Astrocyte (in vitro differentiated cells and primary cell): ENCODE results near the gene C15orf40. TPM values are rescaled to one million over a fixed set of nuclear protein-coding genes. Genes with fewer than 3 reads are reported as not detected.

Experiments
- DNase-seq: peaks from one replicate; pipeline ENCODE4 v3.0.0-alpha.2; 2010; ENCODE audit warnings: low read depth
- FAIRE-seq: peaks from 2 replicates; lab custom pipeline; 2011; peaks lifted over from hg19 to GRCh38; lab: Jason Lieb, UNC
- H2AFZ ChIP-seq: 2 replicates; pipeline ENCODE4 v1.6.0; 2012; ENCODE audit warnings: low read depth, low read length, inconsistent platforms
- H3K27ac ChIP-seq: 2 replicates; pipeline ENCODE4 v1.5.1; 2011; ENCODE audit warnings: low read depth, low read length, inconsistent platforms
- H3K27me3 ChIP-seq: 2 replicates; pipeline ENCODE4 v1.6.0; 2011; ENCODE audit warnings: low read length, inconsistent platforms; ENCODE audit not compliant: insufficient read depth
- H3K36me3 ChIP-seq: 2 replicates; pipeline ENCODE4 v1.5.1; 2011; ENCODE audit warnings: low read length, inconsistent platforms; ENCODE audit not compliant: insufficient read depth
- H3K4me1 ChIP-seq: 2 replicates; pipeline ENCODE4 v1.5.1; 2011; ENCODE audit warnings: low read length, inconsistent platforms; ENCODE audit not compliant: insufficient read depth
- H3K4me2 ChIP-seq: 2 replicates; pipeline ENCODE4 v1.6.0; 2012; ENCODE audit warnings: low read length, inconsistent platforms
- H3K4me3 ChIP-seq: 2 replicates; pipeline ENCODE4 v1.5.1; 2011; ENCODE audit warnings: low read depth, mild to moderate bottlenecking, low read length, inconsistent platforms; ENCODE audit not compliant: insufficient read depth
- H3K79me2 ChIP-seq: 2 replicates; pipeline ENCODE4 v1.6.0; 2012; ENCODE audit warnings: mild to moderate bottlenecking, low read length, inconsistent platforms; ENCODE audit not compliant: insufficient read depth
- H3K9ac ChIP-seq: 2 replicates; pipeline ENCODE4 v1.6.0; 2012; ENCODE audit warnings: mild to moderate bottlenecking, low read length, inconsistent platforms
- H3K9me3 ChIP-seq: 2 replicates; pipeline ENCODE4 v1.5.1; 2012; ENCODE audit warnings: low read depth, mild to moderate bottlenecking, low read length, inconsistent platforms; ENCODE audit not compliant: insufficient read depth
- H4K20me1 ChIP-seq: 2 replicates; pipeline ENCODE4 v1.6.0; 2012; ENCODE audit warnings: low read length, inconsistent platforms; ENCODE audit not compliant: insufficient read depth
- H3K27ac Mint-ChIP-seq: one replicate; pipeline ENCODE4 v1.8.0; 2021; ENCODE audit warnings: mild to moderate bottlenecking, mixed read lengths; ENCODE audit not compliant: unreplicated experiment
- H3K27me3 Mint-ChIP-seq: one replicate; pipeline ENCODE4 v1.8.0; 2021; ENCODE audit warnings: low read depth, mixed read lengths; ENCODE audit not compliant: unreplicated experiment
- H3K36me3 Mint-ChIP-seq: one replicate; pipeline ENCODE4 v1.8.0; 2021; ENCODE audit warnings: low read depth, mixed read lengths; ENCODE audit not compliant: unreplicated experiment
- H3K4me1 Mint-ChIP-seq: one replicate; pipeline ENCODE4 v1.8.0; 2021; ENCODE audit warnings: low read depth, mixed read lengths; ENCODE audit not compliant: unreplicated experiment
- H3K4me3 Mint-ChIP-seq: one replicate; pipeline ENCODE4 v1.8.0; 2021; ENCODE audit warnings: mild to moderate bottlenecking, moderate library complexity, mixed read lengths; ENCODE audit not compliant: unreplicated experiment
- H3K9me3 Mint-ChIP-seq: one replicate; pipeline ENCODE4 v1.8.0; 2021; ENCODE audit warnings: mild to moderate bottlenecking, mixed read lengths; ENCODE audit not compliant: unreplicated experiment
- EZH2 ChIP-seq: IDR thresholded peaks from 2 replicates; pipeline ENCODE4 v1.6.1; 2012; ENCODE audit warnings: mild to moderate bottlenecking, low read length, inconsistent platforms; ENCODE audit not compliant: insufficient read depth
- total RNA-seq: library from RNA; stranded (reverse); gene quantifications from 2 replicates; pipeline ENCODE4 v1.2.1, GENCODE V29; 2021
- TF ChIP-seq, protein P1 (sequence below): IDR thresholded peaks from 2 replicates; pipeline ENCODE4 v1.5.1; 2011; ENCODE audit warnings: low read depth, mild to moderate bottlenecking, inconsistent platforms, low read length, moderate library complexity; ENCODE audit not compliant: insufficient read depth

C15orf40 gene
- total RNA-seq, 1 donor from 2014 or later, result 18.1 TPM

DNA sequence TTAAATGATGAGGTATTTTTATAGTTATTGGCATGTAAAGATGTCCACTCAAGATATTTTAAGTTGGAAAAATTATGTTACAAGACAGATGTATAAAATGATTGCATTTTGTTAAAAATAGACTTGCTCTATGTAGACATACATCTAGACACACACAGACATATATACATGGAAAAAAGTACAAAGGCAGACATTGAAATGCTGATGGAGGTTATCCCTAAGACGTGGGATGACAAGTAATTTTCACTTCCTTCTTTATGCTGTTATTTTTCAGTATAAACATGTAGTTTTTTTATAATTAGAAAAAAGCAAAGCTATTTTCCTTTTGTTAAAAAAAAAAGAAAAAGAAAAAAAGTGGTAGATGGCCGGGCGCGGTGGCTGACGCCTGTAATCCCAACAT lies 66.1 kb downstream of the C15orf40 start:
- H3K27ac ChIP-seq, result no peak overlapping the region
- no peak overlapping the region for H3K4me3 Mint-ChIP-seq
- no peak overlapping the region for H3K4me3 ChIP-seq
- no peaks in the 10 kb centered on the region for H4K20me1 ChIP-seq
- peaks cover 4% of the 10 kb centered on the region for H3K4me1 ChIP-seq
- H3K27me3 ChIP-seq, result no peaks in the 10 kb centered on the region
- no peaks in the 10 kb centered on the region for H3K9me3 ChIP-seq
- peaks cover 2% of the 10 kb centered on the region for H3K4me1 Mint-ChIP-seq
- DNase-seq, result no peak
- H3K27ac Mint-ChIP-seq, result no peak overlapping the region
- H3K9me3 Mint-ChIP-seq, result peaks cover 2% of the 10 kb centered on the region
- TF ChIP-seq EZH2, result no peak
- TF ChIP-seq, protein P1, sequence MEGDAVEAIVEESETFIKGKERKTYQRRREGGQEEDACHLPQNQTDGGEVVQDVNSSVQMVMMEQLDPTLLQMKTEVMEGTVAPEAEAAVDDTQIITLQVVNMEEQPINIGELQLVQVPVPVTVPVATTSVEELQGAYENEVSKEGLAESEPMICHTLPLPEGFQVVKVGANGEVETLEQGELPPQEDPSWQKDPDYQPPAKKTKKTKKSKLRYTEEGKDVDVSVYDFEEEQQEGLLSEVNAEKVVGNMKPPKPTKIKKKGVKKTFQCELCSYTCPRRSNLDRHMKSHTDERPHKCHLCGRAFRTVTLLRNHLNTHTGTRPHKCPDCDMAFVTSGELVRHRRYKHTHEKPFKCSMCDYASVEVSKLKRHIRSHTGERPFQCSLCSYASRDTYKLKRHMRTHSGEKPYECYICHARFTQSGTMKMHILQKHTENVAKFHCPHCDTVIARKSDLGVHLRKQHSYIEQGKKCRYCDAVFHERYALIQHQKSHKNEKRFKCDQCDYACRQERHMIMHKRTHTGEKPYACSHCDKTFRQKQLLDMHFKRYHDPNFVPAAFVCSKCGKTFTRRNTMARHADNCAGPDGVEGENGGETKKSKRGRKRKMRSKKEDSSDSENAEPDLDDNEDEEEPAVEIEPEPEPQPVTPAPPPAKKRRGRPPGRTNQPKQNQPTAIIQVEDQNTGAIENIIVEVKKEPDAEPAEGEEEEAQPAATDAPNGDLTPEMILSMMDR, result no peak
- H3K79me2 ChIP-seq, result peaks cover 24% of the 10 kb centered on the region
- H3K9ac ChIP-seq, result no peak overlapping the region
- H3K36me3 Mint-ChIP-seq, result no peaks in the 10 kb centered on the region
- peaks cover 5% of the 10 kb centered on the region for H3K27me3 Mint-ChIP-seq
- no peak for FAIRE-seq
- H3K4me2 ChIP-seq, result no peak overlapping the region
- no peak overlapping the region for H2AFZ ChIP-seq
- no peaks in the 10 kb centered on the region for H3K36me3 ChIP-seq

DNA sequence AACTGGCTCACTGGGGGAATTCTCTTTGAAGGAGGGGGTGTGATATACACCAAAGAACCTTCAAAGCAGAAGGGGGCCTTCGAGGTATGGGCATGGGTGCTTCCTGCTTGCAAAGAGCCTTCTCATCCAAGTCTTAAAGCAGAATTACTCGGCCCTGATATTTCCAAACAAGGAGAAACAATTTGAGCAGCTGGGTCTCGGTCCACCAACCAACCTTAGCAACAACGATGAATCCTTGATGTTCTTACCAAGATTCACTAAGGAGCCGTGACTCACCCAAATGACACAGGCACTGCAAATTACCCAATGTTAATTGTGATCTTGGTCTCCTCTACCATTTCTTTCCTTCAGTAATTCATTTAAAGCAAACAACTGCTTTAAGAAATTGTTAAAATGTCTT lies 66.6 kb downstream of the C15orf40 start:
- H3K27ac ChIP-seq, result no peak overlapping the region
- peaks cover 4% of the 10 kb centered on the region for H3K4me1 ChIP-seq
- no peaks in the 10 kb centered on the region for H4K20me1 ChIP-seq
- H3K36me3 ChIP-seq, result no peaks in the 10 kb centered on the region
- DNase-seq, result peak; percentile 58
- H3K9me3 ChIP-seq, result no peaks in the 10 kb centered on the region
- H3K27me3 Mint-ChIP-seq, result peaks cover 5% of the 10 kb centered on the region
- no peak for TF ChIP-seq EZH2
- TF ChIP-seq, protein P1, result no peak
- no peak overlapping the region for H2AFZ ChIP-seq
- H3K4me2 ChIP-seq, result no peak overlapping the region
- H3K27me3 ChIP-seq, result no peaks in the 10 kb centered on the region
- no peak overlapping the region for H3K27ac Mint-ChIP-seq
- H3K4me3 Mint-ChIP-seq, result no peak overlapping the region
- no peak for FAIRE-seq
- H3K9ac ChIP-seq, result no peak overlapping the region
- peaks cover 2% of the 10 kb centered on the region for H3K4me1 Mint-ChIP-seq
- peaks cover 2% of the 10 kb centered on the region for H3K9me3 Mint-ChIP-seq
- no peaks in the 10 kb centered on the region for H3K36me3 Mint-ChIP-seq
- no peak overlapping the region for H3K4me3 ChIP-seq
- peaks cover 20% of the 10 kb centered on the region for H3K79me2 ChIP-seq

DNA sequence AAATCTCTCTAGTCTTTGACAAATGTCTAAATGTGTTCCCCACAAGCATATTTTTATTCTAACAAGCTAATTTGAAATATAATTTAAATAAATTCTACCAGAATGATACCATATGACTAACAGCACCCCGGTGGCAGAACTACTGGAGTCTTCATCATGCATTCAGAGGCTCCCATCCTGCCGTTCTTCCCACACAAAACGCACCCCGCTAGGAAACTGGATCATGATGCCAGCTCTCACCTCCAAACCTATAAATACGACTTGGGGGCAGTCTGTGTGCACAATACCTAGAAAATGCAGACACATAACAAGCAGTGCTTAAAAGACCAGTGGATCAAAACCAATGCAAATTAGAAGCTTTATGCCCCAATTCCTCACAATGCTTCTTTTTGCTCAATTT lies 67.4 kb downstream of the C15orf40 start:
- Histone ChIP-seq H3K27me3 (no peaks in the 10 kb centered on the region), H3K9ac (no peak overlapping the region), H3K9me3 (no peaks in the 10 kb centered on the region), H3K4me2 (no peak overlapping the region), H3K27ac (no peak overlapping the region), H3K4me1 (peaks cover 4% of the 10 kb centered on the region), H4K20me1 (no peaks in the 10 kb centered on the region), H3K79me2 (peaks cover 19% of the 10 kb centered on the region), H3K36me3 (no peaks in the 10 kb centered on the region), H2AFZ (no peak overlapping the region), H3K4me3 (no peak overlapping the region)
- Mint-ChIP-seq H3K36me3 (no peaks in the 10 kb centered on the region), H3K27ac (no peak overlapping the region), H3K4me3 (no peak overlapping the region), H3K27me3 (peaks cover 5% of the 10 kb centered on the region), H3K4me1 (peaks cover 2% of the 10 kb centered on the region), H3K9me3 (peaks cover 2% of the 10 kb centered on the region)
- TF ChIP-seq, protein P1, result no peak
- no peak for TF ChIP-seq EZH2
- no peak for FAIRE-seq
- no peak for DNase-seq
